ENCODE results near the gene DMPK.
A peak's percentile ranks its signal among the peaks of the same experiment; 100 is the strongest.
"Not testable (repeated sequence)": the region's sequence is repeated elsewhere in the genome, so short reads cannot be mapped to it uniquely, and the experiment has no call there.

DMPK gene

DNA sequence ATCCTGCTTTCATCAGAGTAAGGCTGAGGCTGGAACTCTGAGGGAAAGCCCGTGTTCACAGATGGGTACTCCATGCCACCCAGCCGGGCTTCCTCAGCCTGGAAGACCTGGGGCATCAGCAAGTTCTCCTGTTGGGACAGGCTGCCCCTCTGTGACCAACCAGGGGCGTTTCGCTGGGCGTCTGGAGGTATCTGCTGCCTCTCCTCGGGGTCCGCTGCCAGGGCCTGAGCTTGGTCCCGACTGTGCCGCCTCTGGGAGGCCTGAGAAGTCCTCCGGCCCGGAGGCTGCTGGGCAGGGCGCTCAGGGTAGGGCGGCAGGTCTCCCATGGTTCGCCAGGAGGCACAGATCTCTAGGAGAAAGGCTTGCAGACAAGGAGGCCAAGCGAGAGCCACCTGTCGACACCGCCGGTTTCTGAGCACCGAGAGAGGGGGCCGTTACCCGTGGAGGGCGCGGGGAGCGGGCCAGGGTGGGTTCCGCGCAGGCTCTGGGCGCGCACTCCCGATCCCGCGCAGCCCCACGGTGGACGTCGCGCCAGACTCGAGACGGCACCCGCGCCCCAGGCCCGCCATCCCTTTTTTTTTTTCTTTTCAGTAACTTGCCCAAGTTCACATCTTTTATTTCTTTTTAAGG, 32.7 kb upstream of the DMPK start, which contains the start of gene RSPH6A:
Gene RSPH6A, minus strand, starts transcription at position 458 of the 630 bp plus-strand sequence. Its CDS starts 132 bp downstream, at position 326.
- no peak for DNase-seq

DNA sequence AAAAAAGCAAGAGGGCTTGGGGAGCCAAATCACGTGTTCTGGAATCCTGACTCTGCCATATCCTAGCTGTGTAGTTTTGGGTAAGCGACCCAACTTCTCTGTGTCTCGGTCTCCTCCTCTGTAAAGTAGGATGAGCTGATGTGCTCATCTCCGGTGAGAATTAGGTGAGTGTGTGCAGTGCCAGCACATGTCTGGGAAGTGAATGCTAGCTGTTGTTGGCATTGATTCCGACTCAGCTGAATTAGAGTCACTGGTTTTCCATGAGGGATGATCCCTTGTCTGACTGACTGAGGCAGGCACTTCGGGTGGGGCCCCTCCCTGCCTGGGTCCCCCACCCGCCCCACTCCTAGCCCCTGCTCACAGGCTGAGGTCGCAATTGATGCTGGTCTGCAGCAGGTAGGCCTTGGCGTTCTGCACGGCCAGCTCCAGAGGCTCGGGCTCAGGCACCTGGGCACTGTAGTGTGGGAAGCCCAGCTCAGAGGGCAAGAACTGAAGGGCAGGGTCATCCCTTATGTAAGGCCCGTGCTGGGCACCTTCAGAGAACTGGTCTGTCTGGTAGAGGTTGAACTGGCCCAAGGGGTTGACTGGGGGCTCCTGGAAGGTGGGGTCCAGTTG, 32.0 kb upstream of the DMPK start:
- DNase-seq = no peak

DNA sequence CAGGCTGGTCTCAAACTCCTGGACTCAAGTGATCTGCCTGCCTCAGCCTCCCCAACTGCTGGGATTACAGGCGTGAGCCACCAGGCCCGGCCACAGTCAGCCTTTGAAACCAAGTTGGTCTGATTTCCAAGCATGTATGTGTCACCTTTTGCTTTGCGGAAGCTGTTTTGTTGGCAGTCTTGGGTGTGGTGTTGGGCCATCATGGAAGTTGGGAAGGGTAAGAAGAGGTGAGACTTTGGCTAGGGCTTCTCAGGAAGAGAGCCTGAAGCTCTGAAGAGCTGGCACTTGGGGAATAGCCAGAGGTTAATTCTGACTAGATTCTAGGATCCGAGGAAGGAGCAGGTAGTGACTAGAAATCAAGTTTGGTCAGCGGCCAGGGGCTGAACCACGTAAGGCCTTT, 30.0 kb upstream of the DMPK start:
- no peak for DNase-seq

DNA sequence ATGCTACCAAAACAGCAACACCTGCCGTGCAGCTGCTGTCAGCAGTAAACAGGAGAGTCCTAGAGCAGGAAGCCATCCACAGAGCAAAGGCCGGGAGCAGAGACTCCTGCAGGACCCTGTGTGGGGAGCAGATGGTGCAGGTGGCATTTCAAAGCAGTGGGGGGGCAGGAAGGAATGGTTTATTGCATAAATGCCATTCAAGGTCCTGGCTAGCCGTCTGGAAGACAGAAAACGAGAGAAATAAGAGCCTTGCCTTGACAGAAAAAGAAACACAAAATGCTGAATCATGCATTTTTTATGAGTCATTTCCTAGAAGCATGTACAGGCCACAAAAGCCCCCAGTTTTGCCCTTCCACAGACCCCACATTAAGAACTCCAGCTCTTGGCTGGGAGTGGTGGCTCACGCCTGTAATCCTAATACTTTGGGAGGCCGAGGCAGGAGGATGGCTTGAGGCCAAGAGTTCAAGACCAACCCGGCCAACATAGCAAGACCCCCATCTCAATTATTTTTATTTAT, 27.4 kb upstream of the DMPK start:
- DNase-seq = no peak

DNA sequence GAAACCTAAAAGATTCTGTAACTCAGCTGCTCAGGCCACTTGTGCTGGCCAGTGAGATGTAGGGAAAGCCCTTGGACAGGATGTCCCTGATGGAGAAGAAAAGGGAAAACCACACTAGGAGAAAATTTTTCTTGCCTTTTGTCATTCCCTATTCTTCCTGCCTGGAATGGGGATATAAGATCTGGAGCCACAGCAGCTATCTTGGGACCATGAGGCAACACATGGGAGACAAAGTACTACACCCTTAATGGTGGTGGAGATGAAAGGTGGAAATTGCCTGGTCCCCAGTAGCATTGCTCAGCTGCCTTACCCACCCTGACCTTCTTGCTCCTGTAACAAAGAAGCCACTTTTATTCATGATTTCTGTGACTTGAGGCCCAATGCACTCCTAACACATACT, 23.4 kb upstream of the DMPK start:
- no peak for DNase-seq

DNA sequence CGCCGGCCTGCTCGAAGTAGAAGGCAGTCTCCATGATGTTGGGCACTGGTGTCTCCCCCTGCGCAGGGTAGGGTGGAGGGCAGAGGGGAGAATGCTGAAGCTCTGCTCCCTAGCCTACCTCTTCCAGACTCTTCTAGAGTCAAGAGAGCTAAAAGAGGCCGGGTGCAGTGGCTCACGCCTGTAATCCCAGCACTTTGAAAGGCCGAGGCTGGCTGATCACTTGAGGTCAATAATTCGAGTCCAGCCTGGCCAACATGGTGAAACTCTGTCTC, 22.6 kb upstream of the DMPK start:
- DNase-seq = no peak

DNA sequence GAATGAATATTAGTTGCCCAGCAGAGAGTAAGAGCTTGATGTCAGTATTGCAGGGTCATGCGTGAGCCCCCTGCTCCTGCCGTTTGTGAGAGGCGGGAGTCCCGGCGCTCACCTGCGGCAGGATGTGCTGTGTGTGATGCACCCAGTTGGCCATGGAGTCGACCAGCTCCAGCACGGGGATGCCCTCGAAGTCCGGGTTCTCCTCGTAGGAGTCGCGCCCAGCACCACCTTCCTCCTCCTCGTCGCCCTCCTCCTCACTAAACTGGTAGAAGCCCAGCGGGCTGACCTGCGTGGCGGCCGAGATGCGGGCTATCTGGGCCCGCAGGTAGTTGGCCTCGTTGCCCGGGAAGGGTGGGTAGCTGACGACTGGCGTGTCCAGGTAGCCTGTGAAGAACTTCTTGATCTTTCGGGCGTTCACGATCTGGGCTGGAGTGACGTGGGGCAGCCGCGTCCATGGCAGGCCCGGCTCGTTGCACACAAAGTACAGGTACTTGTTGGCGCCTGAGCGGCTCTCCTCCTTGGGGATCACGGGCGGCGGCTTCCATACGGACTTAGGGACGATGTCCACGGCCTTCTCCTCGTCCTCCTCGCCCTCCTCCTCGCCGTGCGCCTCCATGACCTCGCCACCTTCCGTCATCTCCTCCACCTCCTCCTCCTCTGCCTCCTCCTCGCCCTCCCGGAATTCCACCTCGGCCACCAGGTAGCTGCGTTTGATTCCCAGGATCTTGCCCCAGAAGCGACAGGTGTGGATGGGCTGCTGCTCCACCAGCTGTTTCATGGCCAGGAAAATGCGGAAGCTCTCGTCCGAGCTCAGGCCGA, 22.1 kb upstream of the DMPK start:
- DNase-seq = no peak

DNA sequence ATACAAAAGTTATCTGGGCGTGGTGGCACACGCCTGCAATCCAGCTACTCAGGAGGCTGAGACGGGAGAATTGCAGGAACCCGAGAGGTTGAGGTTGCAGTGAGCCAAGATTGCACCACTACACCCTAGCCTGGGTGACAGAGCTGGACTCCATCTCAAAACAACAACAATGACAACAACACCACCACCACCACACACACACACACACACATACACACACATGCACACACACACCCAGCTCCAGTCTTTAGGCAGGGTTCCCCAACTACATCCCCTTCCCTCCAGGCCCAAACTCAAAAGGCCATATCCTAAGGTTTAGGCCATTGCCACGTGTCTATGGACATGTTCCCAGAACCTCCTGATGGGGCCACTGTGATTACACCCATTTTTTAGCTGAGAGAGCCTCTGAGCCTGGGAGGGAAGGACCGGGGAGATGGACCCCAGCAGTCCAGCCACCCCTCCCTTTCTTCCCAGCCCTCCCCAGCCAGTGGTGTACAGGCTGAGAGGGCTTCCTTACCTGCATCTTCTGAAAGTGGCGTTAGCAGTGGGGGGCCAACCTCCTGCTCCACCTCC, 19.4 kb upstream of the DMPK start:
- no peak for DNase-seq

DNA sequence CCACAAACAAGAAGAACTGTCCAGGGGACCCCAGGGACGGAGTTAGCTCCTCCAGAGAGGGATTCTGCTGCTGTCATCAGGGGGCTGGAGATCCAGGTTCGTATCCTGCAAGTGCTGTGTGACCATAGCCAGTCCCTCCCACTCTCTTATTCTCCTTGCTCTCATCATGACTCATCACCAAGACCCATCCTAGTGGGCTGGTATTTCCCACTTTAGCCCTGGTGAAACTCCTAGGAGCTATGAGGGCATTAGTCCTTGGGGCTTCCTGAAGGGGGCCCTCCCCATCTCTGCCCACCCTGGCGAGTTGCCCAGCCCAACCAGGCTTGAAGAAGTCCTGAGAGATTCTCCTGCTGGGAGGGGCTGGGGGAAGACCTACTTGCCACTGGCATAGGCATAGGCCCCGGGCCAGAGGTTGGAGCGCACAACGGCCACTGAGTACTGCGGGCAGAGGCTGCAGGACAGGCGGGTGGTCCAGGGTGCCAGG, 17.8 kb upstream of the DMPK start:
- no peak for DNase-seq

DNA sequence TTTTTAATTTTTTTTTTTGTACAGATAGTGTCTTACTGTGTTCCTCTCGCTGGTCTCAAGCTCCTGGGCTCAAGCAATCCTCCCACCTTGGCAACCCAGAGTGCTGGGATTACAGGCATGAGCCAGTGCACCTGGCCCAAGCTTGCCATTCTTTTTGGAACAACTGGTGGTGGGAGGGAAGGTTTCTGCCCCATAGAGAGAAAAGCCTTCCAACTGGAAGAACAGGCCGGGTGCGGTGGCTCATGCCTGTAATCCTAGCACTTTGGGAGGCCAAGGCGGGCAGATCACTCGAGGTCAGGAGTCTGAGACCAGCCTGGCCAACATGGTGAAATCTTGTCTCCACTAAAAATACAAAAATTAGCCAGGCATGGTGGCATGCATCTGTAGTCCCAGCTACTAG, 17.3 kb upstream of the DMPK start:
- not testable (repeated sequence) for DNase-seq

DNA sequence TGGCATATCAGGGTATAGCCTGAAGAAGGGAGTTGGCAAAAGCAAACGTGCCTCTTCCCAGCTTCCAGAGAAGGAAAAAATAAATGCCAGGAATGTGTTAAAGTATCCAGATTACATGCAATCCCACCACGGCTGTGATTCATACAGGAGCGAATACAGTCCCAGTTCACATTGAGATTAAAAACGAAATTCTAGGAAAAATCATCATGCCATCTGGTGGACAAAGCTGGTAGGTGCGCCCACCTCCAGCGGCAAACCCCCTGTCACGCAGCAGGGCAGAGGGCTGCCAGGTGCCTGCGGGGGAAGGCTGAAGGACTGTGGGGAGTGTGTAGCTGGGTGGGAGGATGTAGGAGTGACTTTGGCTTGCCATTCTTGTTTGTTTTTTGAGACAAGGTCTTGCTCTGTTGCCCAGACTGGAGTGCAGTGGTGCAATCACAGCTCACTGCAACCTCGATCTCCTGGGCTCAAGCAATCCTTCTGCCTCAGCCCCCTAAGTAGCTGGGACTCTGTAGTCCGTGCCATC, 16.8 kb upstream of the DMPK start:
- peak; percentile 56 for DNase-seq

DNA sequence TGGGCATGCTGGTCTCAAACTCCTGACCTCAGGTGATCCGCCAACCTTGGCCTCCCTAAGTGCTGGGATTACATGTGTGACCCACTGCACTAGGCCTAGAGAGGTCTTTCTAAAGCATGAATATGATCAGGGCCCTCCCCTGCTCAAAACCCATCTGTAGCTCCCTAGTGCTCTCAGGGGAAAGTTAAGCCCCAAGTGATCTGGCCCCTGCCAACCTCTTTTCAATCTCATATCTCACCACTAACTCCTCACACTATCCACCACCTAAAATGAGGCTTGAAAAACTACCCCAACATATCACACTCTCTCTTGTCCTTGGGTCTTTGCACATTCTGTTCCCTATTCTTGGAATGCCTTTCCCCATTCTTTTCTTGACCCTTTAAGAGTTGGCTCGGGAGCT, 12.3 kb upstream of the DMPK start:
- DNase-seq = no peak

DNA sequence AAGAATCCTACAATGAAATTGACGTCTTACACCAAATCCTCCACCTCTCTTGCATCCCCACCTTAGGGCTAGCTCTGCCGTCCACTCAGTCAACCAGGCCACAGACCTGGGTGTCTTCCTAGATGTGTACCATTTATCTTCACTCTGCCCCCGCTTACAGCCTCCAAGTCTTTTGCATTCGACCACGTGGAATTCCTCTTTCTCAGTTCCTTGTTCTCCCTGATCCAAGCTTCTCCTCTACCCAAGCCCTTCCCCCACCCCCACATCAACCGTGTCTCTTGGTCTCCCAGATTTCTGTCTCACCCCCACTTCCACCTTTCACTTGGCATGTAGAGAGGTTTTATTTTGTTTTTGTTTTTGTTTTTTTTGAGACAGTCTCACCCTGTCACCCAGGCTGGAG, 11.6 kb upstream of the DMPK start:
- DNase-seq = no peak

DNA sequence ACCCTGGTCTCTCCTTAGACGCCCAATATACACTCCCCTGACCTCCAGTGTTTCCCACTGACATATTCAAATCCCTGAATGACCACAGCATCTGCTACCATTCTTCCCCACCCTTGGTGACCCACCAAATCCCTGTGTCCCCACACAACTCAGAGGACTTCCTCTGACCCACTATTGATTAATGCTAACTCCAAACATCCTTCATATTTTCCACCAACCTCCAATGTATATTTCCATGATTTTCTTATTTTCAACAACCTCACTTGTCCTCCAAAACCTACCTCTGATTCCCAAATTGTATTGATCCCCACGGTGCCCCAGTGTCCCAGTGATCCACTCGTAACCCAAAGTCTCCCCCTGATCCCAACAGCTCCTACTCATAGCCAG, 10.9 kb upstream of the DMPK start:
- DNase-seq = no peak

DNA sequence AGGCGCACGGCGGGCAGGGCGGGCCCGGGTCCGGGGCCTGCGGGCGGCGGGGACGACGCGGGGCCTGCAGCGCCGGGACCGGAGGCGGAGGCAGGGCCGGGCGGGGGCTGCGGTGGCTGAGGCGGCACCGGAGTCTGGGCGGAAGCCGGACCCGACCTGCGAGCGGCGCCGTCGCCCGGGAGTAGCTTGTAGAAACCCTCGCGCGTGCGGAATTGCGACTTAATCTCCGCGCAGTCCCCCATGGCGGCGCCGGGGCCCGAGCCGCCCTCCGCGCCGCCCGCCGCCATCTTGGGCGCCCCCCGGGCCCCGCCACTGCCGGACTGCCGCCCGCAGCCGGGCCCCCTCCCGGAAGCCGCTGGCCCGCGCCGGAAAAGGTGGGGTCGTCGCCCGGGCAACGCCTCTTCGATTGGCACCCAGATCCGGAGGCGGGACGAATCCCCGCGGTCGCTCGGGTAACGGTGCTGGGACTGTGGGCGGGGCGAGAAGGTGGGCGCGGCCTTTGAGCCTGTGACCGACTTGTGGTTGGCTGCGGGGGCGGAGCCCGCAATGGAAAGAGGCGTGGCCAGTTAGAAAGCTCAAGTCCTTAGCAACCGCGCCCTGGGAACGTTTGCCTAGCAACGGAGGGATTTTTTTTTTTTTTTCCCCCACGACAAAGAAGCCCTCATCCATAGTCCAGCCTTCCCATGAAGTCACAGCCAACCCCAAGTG, 10.3 kb upstream of the DMPK start, which contains the start of gene DMWD:
Gene DMWD, minus strand, starts transcription at position 376 of the 708 bp plus-strand sequence. Its CDS starts 89 bp downstream, at position 287.
- peak; percentile 99 for DNase-seq

DNA sequence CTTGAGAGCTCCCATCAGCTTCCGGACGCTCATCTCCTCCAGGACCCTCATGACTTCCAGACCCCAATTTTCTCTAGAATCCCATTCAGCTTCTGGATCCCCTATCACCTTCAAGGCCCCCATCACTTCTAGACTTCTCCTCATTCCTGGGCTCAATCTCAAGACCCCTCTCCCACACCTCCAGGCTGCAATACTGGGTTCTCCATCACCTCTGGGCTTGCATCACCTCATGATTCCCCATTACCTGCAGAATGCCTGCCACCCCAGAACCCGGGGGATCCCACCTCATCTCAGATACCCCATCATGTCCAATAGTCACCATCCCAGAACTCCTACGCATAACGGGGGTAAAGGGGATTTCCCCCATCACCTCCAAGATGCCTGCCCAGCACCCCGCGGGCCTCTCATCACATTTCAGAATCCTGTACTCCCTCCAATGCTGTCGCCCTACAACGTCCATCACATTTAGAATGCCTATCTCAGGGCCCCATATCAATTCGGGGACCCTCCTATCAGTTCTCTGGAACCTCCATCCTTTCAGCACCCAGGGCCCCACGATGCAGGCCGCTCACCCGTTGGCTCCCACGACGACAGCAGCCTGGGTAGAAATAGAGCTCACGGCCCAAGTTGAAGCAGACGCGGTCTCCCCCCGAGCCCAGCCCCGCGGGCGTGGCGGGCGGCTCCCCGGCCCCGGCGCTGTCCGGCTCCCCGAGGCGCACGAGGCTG, 9.6 kb upstream of the DMPK start:
- no peak for DNase-seq

DNA sequence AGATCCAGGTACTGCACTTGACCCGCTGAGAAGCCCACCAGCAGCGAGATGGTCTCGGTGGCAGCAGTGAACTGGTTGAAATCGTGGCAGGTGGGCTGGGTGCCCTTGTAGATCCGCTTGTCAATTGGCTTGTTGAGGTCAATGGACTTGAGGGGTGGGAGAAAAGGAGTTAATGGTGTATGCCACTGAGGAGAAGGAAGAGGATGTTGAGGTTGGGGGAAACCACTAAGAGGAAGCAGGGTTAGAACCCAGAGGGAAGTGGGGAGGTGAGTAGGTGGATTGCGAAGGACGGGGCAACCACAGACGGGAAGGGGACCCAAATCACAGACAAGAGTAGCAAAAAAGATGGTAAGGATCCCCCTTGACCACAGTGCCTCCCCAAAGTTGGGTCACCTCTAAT, 8.7 kb upstream of the DMPK start:
- DNase-seq = no peak

DNA sequence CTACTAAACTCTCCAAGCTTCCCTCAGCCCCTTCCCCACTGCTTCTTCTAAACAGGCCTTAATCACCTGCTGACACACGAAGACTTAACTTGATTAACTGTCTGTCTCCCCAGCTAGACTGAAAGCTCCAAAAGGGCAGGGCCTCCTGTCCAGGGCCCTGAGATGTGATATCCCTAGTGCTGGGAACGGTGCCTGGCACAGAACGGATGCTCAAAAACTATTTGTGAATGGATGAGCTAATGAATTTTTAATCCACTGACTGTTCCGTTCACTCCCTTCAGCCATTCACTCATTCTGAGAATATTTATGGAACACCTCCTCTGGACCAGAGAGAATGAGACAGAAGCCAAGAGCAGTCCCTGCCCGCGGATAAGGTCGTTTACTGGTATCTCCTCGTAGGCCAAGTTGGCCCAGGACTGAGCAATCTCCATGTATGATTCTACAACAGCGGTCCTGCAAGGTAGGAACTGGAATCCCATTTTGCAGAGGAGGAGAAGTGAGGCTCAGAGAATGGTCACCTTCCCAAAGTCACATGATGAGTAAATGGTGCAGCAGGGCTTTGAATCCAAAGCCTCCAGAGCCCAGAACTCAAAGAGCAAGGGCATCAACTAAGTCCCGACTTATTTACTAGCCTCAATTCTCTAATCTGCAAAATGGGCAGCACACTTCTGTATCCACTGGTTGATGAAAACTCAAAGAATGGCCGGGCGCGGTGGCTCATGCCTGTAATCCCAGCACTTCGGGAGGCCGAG, 6.9 kb upstream of the DMPK start:
- DNase-seq = no peak

DNA sequence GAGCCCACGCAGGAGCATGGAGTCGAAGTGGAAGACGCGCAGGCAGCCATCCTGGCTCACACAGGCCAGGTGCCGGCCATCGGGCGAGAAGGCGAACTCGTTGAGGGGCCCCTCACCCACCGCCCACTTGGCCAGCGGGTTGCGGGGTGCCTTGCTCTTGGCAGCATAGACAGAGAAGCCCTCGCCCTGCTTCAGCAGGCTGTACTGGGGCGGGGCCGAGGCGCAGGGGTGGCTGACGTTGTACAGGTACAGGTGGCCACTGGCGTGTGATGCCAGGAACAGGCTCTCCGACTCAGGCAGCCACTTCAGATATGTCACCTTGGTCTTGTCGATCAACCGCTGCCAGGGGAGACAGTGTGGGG, 4.2 kb upstream of the DMPK start:
- DNase-seq = no peak

DNA sequence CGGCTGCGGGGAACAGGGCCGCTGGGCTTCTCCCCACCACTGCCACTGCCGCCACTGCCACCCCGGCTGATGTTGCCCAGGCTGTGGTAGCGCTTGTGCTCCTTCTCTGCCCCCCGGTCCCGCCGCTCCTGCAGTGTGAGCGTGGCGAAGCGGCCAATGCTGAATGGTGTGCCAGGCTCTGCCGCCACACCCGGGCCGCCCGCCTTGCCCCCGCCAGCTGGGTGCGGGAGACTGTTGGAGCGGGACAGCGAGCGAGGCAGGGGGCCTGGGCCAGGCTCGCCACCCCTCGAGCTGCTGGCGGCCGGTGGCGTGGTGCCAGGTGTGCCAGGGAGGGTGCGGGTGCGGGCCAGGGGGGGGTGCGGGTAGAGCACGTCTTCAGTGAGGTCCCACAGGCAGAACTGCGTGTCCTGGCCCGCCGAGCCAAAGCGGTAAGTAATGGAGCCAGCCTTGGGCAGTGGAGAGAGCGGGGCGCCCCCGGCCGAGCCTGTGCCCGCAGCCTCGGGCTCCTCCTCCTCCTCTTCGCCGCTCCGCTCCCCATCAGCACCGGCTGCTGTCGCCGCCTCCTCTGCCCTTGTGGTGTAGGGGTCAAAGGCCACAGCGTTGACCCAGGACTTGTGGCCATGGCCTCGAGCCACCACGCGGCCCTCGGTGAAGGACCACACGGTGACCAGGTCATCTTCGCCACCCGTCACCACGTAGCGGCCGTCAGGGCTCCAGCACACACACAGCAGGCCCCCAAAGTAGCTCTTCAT, 3.7 kb upstream of the DMPK start:
- no peak for DNase-seq

DNA sequence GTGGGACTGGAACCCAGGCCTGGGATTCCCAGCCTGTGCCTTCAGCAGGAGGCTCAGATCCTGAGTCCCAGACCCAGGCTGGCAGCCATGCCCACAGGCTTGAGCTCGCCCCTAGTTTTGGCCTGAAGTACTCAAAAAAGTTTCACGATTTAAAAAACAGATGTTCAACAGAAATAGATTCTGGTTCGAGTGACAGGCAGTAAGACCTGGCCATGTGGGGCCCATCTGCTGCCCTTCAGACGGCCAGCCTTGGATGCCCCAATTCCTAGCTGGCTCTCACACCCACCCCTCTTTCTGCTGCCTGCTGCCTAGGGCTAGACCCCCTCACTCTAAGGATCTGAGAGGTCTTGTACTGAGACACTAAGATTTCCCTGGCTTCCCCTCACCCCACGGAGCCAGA, 2.8 kb upstream of the DMPK start:
- DNase-seq = no peak

All from activated T-cell treated with anti-CD3 and anti-CD28 coated beads for 4 hours (primary cell).